GM12864 (cell line): ENCODE results near the gene KLHL17.

Experiments
- DNase-seq: peaks from one replicate; pipeline ENCODE4 v3.0.0-alpha.2; 2011; ENCODE audit warnings: low read depth
- H3K4me3 ChIP-seq: 2 replicates; pipeline ENCODE4 v1.5.1; 2011; ENCODE audit warnings: mild to moderate bottlenecking, low read depth, low read length, control low read depth
- CTCF ChIP-seq: IDR thresholded peaks from 2 replicates; pipeline ENCODE4 v1.5.1; 2011; ENCODE audit warnings: low read depth, mild to moderate bottlenecking, moderate library complexity, low read length, control low read depth, inconsistent platforms; ENCODE audit errors: missing control alignments

The KLHL17 gene

GRCh38 chr1:914891-915280, 45.5 kb upstream of the KLHL17 start:
- TF ChIP-seq CTCF = no peak
- DNase-seq = no peak
- no peak overlapping the region for H3K4me3 ChIP-seq

GRCh38 chr1:915295-916172, 44.9 kb upstream of the KLHL17 start:
- H3K4me3 ChIP-seq = no peak overlapping the region
- DNase-seq = no peak
- no peak for TF ChIP-seq CTCF

- no peak for TF ChIP-seq CTCF
- no peak overlapping the region for H3K4me3 ChIP-seq
- no peak for DNase-seq
Measured at GRCh38 chr1:916173-917075, 44.0 kb upstream of the KLHL17 start.

- H3K4me3 ChIP-seq = no peak overlapping the region
- no peak for TF ChIP-seq CTCF
- no peak for DNase-seq
Measured at GRCh38 chr1:917076-917459, 43.3 kb upstream of the KLHL17 start.

GRCh38 chr1:917466-918091, 42.8 kb upstream of the KLHL17 start:
- no peak for DNase-seq
- no peak for TF ChIP-seq CTCF
- no peak overlapping the region for H3K4me3 ChIP-seq

- no peak for TF ChIP-seq CTCF
- no peak for DNase-seq
- H3K4me3 ChIP-seq = no peak overlapping the region
Measured at GRCh38 chr1:918353-918752, 42.0 kb upstream of the KLHL17 start.
